DOHH2 (cell line): ENCODE measurements around the gene FBP1.

ENCODE experiments used
- H3F3A ChIP-seq: fragments of 200-600 bp; sonication (generic), shearing (Covaris generic); 2 replicates; pipeline ENCODE4 v1.6.0; 2016; ENCODE audit warnings: antibody characterized with exemption, mild to moderate bottlenecking; ENCODE audit not compliant: control insufficient read depth, insufficient read depth
- H3K27ac ChIP-seq: fragments of 200-600 bp; sonication (generic); 2 replicates; pipeline ENCODE4 v1.5.1; 2014; ENCODE audit warnings: low read depth, mild to moderate bottlenecking, low read length, moderate library complexity
- H3K27me3 ChIP-seq: fragments of 200-600 bp; sonication (generic); 2 replicates; pipeline ENCODE4 v1.6.1; 2014; ENCODE audit warnings: mild to moderate bottlenecking, low read length, mixed read lengths; ENCODE audit not compliant: control insufficient read depth
- H3K36me3 ChIP-seq: fragments of 200-600 bp; sonication (generic); 2 replicates; pipeline ENCODE4 v1.6.1; 2014; ENCODE audit warnings: mild to moderate bottlenecking, low read length, moderate library complexity, mixed read lengths; ENCODE audit not compliant: control insufficient read depth
- H3K4me1 ChIP-seq: fragments of 200-600 bp; sonication (generic); 2 replicates; pipeline ENCODE4 v1.6.1; 2014; ENCODE audit warnings: mild to moderate bottlenecking, low read length, mixed read lengths; ENCODE audit not compliant: control insufficient read depth
- H3K4me2 ChIP-seq: fragments of 200-600 bp; sonication (generic); 2 replicates; pipeline ENCODE4 v1.6.0; 2014; ENCODE audit warnings: mild to moderate bottlenecking, low read length, moderate library complexity
- H3K4me3 ChIP-seq: fragments of 200-600 bp; sonication (generic); 2 replicates; pipeline ENCODE4 v1.5.1; 2014; ENCODE audit warnings: mild to moderate bottlenecking, low read length, mixed read lengths
- H3K79me2 ChIP-seq: fragments of 200-600 bp; sonication (generic); 2 replicates; pipeline ENCODE4 v1.6.1; 2014; ENCODE audit warnings: mild to moderate bottlenecking, low read length, mixed read lengths; ENCODE audit not compliant: control insufficient read depth
- H3K9me2 ChIP-seq: fragments of 200-600 bp; sonication (generic); replicated peaks from 2 replicates; pipeline ENCODE4 v1.6.1; 2014; ENCODE audit warnings: mild to moderate bottlenecking, low read length, mixed read lengths; ENCODE audit not compliant: control insufficient read depth
- H3K9me3 ChIP-seq: fragments of 200-600 bp; sonication (generic); 2 replicates; pipeline ENCODE4 v1.6.1; 2014; ENCODE audit warnings: antibody characterized with exemption, low read length, mixed read lengths; ENCODE audit not compliant: control insufficient read depth, insufficient read depth
- H4K20me1 ChIP-seq: fragments of 200-600 bp; sonication (generic); 2 replicates; pipeline ENCODE4 v1.6.0; 2014; ENCODE audit warnings: low read depth, mild to moderate bottlenecking, antibody characterized with exemption, low read length, moderate library complexity; ENCODE audit not compliant: control insufficient read depth, insufficient read depth
- CTCF ChIP-seq: fragments of 200-600 bp; sonication (generic); IDR thresholded peaks from one replicate; pipeline ENCODE4 v1.5.1; 2014; ENCODE audit warnings: antibody characterized with exemption, mild to moderate bottlenecking, low read depth, low read length; ENCODE audit not compliant: poor library complexity, severe bottlenecking
- EZH2phosphoT487 ChIP-seq: fragments of 200-600 bp; sonication (generic); IDR thresholded peaks from 2 replicates; pipeline ENCODE4 v1.6.1; 2017; ENCODE audit warnings: borderline replicate concordance, mild to moderate bottlenecking, antibody characterized with exemption, low read length, moderate library complexity, mixed read lengths

Gene FBP1

GRCh38 chr9:94627287-94627686 is 12.0 kb downstream of the FBP1 start:
- Histone ChIP-seq H3K27me3 (no peaks in the 10 kb centered on the region), H3K4me3 (no peak overlapping the region), H3K9me3 (no peaks in the 10 kb centered on the region), H3K4me2 (no peak overlapping the region), H3K9me2 (no peaks in the 10 kb centered on the region), H3K4me1 (no peaks in the 10 kb centered on the region), H4K20me1 (no peaks in the 10 kb centered on the region), H3K79me2 (no peaks in the 10 kb centered on the region), H3K36me3 (no peaks in the 10 kb centered on the region), H3K27ac (no peak overlapping the region), H3F3A (no peaks in the 10 kb centered on the region)
- no peak for TF ChIP-seq CTCF
- TF ChIP-seq EZH2phosphoT487, result no peak

- Histone ChIP-seq H4K20me1 (no peaks in the 10 kb centered on the region), H3K9me2 (no peaks in the 10 kb centered on the region), H3K4me2 (no peak overlapping the region), H3F3A (no peaks in the 10 kb centered on the region), H3K36me3 (no peaks in the 10 kb centered on the region), H3K9me3 (no peaks in the 10 kb centered on the region), H3K79me2 (no peaks in the 10 kb centered on the region), H3K27ac (no peak overlapping the region), H3K27me3 (no peaks in the 10 kb centered on the region), H3K4me3 (no peak overlapping the region), H3K4me1 (no peaks in the 10 kb centered on the region)
- TF ChIP-seq EZH2phosphoT487 (no peak), CTCF (no peak)
These were observed 13.5 kb downstream of the FBP1 start for GRCh38 chr9:94625835-94626234.

GRCh38 chr9:94624629-94625028 is 14.7 kb downstream of the FBP1 start:
- H3K4me1 ChIP-seq, result no peaks in the 10 kb centered on the region
- no peak overlapping the region for H3K4me3 ChIP-seq
- H3K36me3 ChIP-seq, result no peaks in the 10 kb centered on the region
- no peaks in the 10 kb centered on the region for H3K9me2 ChIP-seq
- no peaks in the 10 kb centered on the region for H3K9me3 ChIP-seq
- TF ChIP-seq CTCF, result no peak
- no peak for TF ChIP-seq EZH2phosphoT487
- no peak overlapping the region for H3K4me2 ChIP-seq
- H3K27me3 ChIP-seq, result no peaks in the 10 kb centered on the region
- H4K20me1 ChIP-seq, result no peaks in the 10 kb centered on the region
- no peaks in the 10 kb centered on the region for H3K79me2 ChIP-seq
- H3F3A ChIP-seq, result no peaks in the 10 kb centered on the region
- no peak overlapping the region for H3K27ac ChIP-seq

- no peaks in the 10 kb centered on the region for H3F3A ChIP-seq
- no peaks in the 10 kb centered on the region for H3K27me3 ChIP-seq
- no peaks in the 10 kb centered on the region for H3K4me1 ChIP-seq
- no peak overlapping the region for H3K4me3 ChIP-seq
- no peaks in the 10 kb centered on the region for H3K9me2 ChIP-seq
- H3K36me3 ChIP-seq, result no peaks in the 10 kb centered on the region
- H3K79me2 ChIP-seq, result no peaks in the 10 kb centered on the region
- TF ChIP-seq CTCF (peak; percentile 68), EZH2phosphoT487 (no peak)
- H3K27ac ChIP-seq, result no peak overlapping the region
- no peaks in the 10 kb centered on the region for H4K20me1 ChIP-seq
- no peak overlapping the region for H3K4me2 ChIP-seq
- no peaks in the 10 kb centered on the region for H3K9me3 ChIP-seq
These were observed 16.1 kb downstream of the FBP1 start for GRCh38 chr9:94623253-94623652.
